ENCODE results near the gene OR51E1.

The OR51E1 gene

GRCh38 chr11:4654635-4655369 is 11.0 kb downstream of the OR51E1 start:
- DNase-seq, result no peak

GRCh38 chr11:4658629-4659445 is 15.1 kb downstream of the OR51E1 start:
- no peak for DNase-seq

- DNase-seq, result no peak
Measured at GRCh38 chr11:4662876-4663275, 19.1 kb downstream of the OR51E1 start.

- DNase-seq, result no peak
Measured at GRCh38 chr11:4664183-4664582, 20.4 kb downstream of the OR51E1 start.

- DNase-seq, result no peak
Measured at GRCh38 chr11:4664786-4665185, 21.0 kb downstream of the OR51E1 start.

GRCh38 chr11:4665424-4665823 is 21.6 kb downstream of the OR51E1 start:
- DNase-seq, result no peak

- no peak for DNase-seq
Measured at GRCh38 chr11:4671741-4672140, 28.0 kb downstream of the OR51E1 start.

GRCh38 chr11:4672470-4672869 is 28.7 kb downstream of the OR51E1 start:
- no peak for DNase-seq

- no peak for DNase-seq
Measured at GRCh38 chr11:4673781-4674180, 30.0 kb downstream of the OR51E1 start.

- no peak for DNase-seq
Measured at GRCh38 chr11:4677948-4678347, 34.2 kb downstream of the OR51E1 start.

- no peak for DNase-seq
Measured at GRCh38 chr11:4680341-4680740, 36.6 kb downstream of the OR51E1 start.

GRCh38 chr11:4682623-4683419 is 39.0 kb downstream of the OR51E1 start:
- DNase-seq, result no peak

GRCh38 chr11:4684631-4685285 is 41.0 kb downstream of the OR51E1 start:
- no peak for DNase-seq

- no peak for DNase-seq
Measured at GRCh38 chr11:4695442-4695841, 51.7 kb downstream of the OR51E1 start.

GRCh38 chr11:4697585-4697984 is 53.8 kb downstream of the OR51E1 start, which contains the start of gene OR51E2:
Gene OR51E2 (minus strand): TSS chr11:4697853. CDS start chr11:4682711, 15,142 bp downstream.
- no peak for DNase-seq

GRCh38 chr11:4699697-4700435 is 56.1 kb downstream of the OR51E1 start:
- no peak for DNase-seq

GRCh38 chr11:4700436-4700820 is 56.6 kb downstream of the OR51E1 start:
- no peak for DNase-seq

- no peak for DNase-seq
Measured at GRCh38 chr11:4704054-4704789, 60.4 kb downstream of the OR51E1 start, which contains the start of gene MMP26. Gene MMP26 (plus strand): TSS chr11:4704784.

- DNase-seq, result no peak
Measured at GRCh38 chr11:4704790-4705334, 61.1 kb downstream of the OR51E1 start.
